HK-2 (cell line): Measurements from ENCODE around the gene PRKCB.
"Not testable (repeated sequence)": the region's sequence is repeated elsewhere in the genome, so short reads cannot be mapped to it uniquely, and the experiment has no call there.

Source experiments
- DNase-seq: peaks from one replicate; pipeline ENCODE4 v3.0.0-alpha.2; 2018; ENCODE audit not compliant: unreplicated experiment

The PRKCB gene

DNA sequence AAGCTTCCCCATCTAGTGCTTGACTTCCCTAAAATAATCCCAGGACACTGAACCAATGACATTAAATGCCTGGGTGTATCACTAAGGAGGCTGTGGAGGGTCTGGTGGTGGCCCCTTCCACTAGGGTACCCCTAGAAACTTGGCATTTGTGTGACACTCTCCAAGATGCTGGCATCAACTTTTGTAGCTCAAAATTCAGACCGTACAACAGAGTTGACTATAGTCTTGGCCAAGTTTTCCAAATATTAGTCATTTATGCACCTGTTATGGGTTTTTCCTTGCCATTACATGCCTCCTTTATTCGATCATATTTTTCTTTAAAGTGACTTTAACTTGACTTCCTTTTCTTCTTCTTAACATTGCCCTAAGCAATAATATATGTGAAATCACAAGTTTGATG, 295.5 kb downstream of the PRKCB start:
- no peak for DNase-seq

DNA sequence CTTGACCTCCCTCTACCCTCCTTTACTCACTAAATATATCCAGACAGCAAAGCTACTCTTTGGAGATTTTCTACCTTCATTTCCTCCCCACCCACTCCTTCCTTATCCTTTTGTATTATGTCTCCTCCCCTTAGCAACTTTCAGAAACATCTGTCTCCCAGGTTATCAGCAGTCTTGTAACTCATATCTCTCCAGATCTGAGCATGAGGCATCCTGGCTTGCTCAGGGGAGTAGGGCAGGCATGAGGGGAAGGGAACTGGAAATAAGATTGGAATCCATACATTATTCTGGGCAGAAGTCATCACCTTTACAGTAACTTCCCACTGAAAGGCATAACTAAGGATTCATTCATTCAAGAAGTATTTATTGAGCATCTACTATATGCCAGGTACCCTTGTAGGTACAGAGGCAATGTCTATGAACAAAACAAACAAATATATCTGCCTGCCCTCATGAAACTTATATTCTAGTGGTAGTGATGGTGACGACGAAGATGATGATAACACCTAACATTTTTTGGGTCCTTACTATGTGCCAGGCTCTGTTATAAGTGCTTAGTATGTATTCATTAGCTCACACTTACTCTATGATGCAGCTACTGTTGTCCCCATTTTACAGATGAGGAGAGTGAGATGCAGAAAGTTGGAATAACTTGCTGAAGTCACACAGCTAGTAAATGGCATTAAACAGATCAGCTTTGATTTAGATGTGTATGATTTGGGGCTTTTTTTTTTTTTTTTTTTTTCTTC, 296.4 kb downstream of the PRKCB start:
- DNase-seq: no peak

GRCh38 chr16:24132797-24133155, 297.0 kb downstream of the PRKCB start:
- no peak for DNase-seq

DNA sequence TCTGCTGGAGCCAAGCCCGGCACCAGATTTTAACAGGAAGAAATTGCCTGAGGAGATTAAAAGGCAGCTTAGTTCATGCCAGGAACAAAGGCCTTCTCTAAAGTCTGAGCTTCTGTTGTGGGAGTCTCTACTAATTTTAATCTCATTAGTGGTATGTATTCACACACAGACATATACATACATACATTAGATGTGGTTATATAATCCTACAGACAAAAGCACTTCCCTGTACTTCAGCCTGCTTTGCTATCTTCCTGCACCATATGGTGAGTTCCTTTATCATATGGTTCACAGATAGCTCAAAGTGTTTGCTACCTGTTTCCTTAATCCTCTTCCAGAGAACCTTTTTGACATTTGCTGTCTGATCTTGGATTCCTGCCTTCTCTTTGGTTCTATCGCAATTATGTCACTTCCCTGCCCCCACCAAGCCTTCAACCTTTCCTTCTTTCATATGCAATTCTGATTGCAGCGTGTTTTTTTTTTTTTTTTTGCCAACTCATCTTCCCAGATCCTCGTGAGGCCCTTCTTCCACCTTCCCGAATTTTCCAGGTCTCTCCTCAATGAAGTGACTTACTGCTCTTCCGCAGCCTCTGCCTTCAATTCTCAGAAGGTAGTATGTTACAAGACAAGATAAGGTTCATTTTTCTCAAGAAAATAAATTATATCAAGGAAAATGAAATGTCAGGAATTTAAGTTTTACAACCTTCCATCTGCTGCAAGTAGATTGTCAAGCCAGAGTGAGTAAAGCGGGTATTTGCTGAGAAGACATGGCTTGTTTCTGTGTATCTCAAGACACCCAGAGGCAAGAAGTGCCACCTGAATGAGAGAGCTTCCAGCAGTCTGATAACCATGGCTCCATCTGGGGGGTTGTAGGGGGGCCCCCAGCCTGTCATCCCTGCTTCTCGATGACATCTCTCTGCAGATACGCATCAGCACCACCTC, 300.1 kb downstream of the PRKCB start:
- no peak for DNase-seq

DNA sequence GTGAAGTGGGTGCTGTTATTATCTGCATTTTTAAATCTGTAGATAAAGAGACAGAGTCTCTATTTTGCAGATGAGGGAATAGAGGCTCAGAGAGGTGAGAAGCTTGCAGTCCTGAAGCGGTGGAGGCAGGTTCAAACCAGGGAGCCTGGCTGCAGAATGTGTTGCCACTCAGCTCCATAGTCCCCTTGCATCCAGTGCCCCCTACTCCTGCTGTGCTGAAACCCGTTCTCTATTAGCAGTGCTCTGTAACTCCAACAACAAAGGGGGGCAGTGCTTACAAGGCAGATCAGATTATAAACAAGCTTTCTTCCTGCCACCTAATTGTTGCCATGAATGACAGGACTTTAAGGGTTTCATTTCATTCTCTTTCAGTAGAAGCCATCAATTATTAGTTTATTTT, 302.2 kb downstream of the PRKCB start:
- DNase-seq: no peak

GRCh38 chr16:24138575-24138974, 302.8 kb downstream of the PRKCB start:
- no peak for DNase-seq

- no peak for DNase-seq
These were observed 303.5 kb downstream of the PRKCB start for GRCh38 chr16:24139282-24139681.

GRCh38 chr16:24140730-24141129, 304.9 kb downstream of the PRKCB start:
- DNase-seq: no peak

GRCh38 chr16:24141466-24141865, 305.7 kb downstream of the PRKCB start:
- DNase-seq: no peak

- no peak for DNase-seq
These were observed 306.1 kb downstream of the PRKCB start for GRCh38 chr16:24141917-24142316.

GRCh38 chr16:24145927-24146326, 310.1 kb downstream of the PRKCB start:
- no peak for DNase-seq

GRCh38 chr16:24146518-24146917, 310.7 kb downstream of the PRKCB start:
- no peak for DNase-seq

DNA sequence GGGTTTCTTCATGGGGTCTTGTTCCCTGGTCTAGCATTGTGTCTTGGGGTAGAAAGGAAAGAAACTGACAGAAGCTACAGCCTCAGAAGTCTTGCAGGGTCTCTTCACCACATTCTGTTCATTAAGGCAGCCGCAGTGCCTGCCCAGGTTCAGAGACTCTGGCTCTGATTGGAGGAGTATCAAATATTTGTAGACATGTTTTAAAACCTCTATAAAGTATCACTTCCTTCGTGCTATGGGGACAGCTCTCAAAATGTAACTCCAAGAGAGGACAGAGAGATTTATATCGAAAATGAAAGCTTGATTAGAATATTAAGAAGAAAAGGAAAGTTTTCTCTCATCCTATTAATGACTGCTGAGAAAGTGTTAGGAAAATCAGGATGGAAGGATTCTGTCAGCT, 313.3 kb downstream of the PRKCB start:
- DNase-seq: no peak

GRCh38 chr16:24150282-24150681, 314.5 kb downstream of the PRKCB start:
- DNase-seq: no peak

- DNase-seq: no peak
These were observed 315.7 kb downstream of the PRKCB start for GRCh38 chr16:24151482-24151939.

- DNase-seq: not testable (repeated sequence)
These were observed 316.3 kb downstream of the PRKCB start for GRCh38 chr16:24152048-24152447.

GRCh38 chr16:24152826-24153225, 317.0 kb downstream of the PRKCB start:
- DNase-seq: no peak

DNA sequence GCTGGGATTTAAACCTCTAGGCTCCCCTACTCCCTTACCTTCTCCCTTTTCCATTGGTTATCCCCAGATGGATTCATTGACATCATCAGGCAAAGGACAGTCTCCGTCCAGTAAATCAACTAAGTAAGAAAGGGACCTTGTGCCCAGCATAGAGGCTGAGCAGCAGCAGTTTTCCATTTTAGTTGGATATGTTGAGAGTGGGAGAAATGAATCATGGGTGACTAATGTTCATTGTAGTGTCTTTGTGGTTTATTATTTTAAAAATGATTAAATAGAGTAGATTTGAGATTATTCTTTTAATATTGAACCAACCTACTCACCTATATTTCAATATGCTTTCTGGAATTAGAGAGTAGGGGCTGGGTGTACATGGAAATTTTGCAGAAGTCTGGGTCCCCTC, 321.0 kb downstream of the PRKCB start:
- no peak for DNase-seq

DNA sequence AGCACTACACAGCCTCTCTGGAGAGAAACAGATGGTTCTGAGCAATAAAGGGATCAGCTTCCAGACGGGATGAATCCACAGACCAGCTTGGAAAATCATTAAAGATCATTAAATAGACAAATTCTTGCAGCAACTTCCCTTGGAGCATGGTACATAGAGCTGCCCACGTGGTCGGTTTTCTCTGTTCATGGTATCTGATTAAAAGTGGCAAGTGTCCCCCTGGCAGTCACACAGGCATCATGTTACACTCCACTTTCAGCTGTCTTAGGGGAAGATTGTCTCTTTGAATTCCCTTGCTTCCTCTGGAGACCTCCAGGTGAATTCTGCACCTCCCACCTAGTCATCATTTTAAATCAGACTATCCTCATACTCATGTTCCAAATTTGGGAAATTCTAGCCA, 328.2 kb downstream of the PRKCB start:
- no peak for DNase-seq

DNA sequence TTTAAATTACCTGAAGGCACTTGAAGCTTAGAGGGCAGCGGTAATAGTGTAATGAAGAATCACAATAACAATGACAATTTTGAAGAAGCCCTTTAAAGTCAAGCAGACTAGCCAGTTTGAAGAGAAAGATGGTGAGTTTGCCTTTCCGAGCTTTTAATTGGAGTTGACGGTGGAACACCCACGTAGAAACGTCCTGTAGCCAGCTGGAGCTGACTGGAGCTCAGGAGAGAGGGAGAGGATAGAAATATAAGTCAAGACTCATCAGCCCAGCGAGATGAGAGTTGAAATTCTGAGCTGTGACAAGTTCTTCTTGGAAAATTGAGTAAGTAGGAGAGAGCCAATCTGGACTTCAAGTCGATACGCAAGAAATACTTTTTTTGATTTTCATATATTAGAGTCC, 328.6 kb downstream of the PRKCB start:
- DNase-seq: no peak

DNA sequence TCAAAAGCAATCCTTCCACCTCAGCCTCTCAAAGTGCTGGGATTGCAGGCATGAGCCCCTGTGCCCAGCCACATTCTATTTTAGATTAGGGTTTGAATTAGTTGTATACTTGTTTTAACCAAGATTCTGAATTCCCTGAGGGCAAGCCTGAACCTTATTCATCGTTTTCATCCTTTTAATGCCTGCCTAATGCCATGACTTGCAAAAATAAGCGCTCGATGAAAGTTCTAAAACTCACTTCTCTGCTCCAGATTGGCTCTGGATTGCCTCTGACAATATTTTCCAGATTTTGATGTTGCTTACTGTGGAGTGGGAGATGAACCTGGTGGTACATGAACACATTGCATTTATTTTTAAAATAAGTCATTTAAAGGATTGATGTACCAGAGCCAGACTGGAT, 329.5 kb downstream of the PRKCB start:
- no peak for DNase-seq

DNA sequence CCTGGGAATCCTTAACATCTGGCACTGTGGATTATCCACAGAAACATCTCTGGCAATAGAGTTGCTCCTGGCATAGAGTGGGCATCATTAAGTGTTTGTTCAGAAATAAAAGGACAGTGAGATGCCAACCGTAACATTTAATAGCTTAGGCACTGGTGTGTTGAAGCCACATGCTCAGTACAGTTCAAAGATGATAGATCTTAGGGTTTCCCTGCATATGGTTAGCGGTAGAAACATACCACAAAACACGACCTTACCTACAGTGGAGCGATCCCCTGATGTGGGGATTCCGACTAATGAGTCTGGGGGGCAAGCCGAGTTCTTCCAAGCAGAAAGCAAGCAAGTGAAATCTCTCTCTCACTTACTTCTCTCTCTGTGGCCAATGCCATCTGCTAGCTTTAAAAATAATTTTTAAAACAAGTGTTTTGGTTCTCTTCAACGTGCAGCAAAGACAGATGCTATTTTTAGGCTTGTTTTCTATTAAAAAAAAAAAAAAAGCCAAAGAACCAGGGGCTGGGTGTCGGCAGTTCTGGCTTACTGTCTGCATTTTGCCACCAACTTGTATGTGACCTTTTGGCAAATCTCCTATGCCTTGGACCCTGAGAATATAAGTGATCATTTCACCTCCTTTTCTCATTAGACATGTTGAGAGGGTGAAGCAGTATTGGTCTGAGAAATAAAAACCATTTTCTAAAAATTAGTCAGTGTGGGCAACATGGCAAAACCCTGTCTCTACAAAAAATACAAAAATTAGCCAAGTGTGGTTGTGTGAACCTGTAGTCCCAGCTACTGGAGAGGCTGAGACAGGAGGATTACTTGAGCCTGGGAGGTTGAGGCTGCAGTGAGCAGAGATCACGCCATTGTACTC, 331.1 kb downstream of the PRKCB start:
- DNase-seq: no peak
